Kidney (tissue), 14 donors: ENCODE results near the gene KHDC1. TPM values are rescaled to one million over a fixed set of nuclear protein-coding genes. Genes with fewer than 3 reads are reported as not detected.

Source experiments
- DNase-seq, 5 donors: peaks; one replicate each; pipeline ENCODE4 v3.0.0-alpha.2; 2013 to 2020
- FAIRE-seq: peaks from 2 replicates; lab custom pipeline; 2012; peaks lifted over from hg19 to GRCh38; lab: Jason Lieb, UNC
- H3K27ac ChIP-seq, 2 donors: one replicate each; pipeline ENCODE4 v1.7.0; 2013; ENCODE audit warnings: low read depth in 2 of 2, low read length in 2 of 2, inconsistent platforms in 1 of 2
- H3K27me3 ChIP-seq: one replicate; pipeline ENCODE4 v1.7.1; 2013; ENCODE audit warnings: low read length, inconsistent platforms; ENCODE audit not compliant: control insufficient read depth, insufficient read depth
- H3K36me3 ChIP-seq, 3 donors: one replicate each; pipeline versions ENCODE4 v1.7.0 to v1.7.1; 2013; ENCODE audit warnings: low read length in 3 of 3, control low read depth in 1 of 3, inconsistent platforms in 1 of 3; ENCODE audit not compliant: insufficient read depth in 3 of 3, control insufficient read depth in 2 of 3
- H3K4me1 ChIP-seq, 3 donors: one replicate each; pipeline versions ENCODE4 v1.7.0 to v1.7.1; 2013; ENCODE audit warnings: low read length in 3 of 3, inconsistent platforms in 1 of 3, low read depth in 1 of 3; ENCODE audit not compliant: control insufficient read depth in 2 of 3, insufficient read depth in 2 of 3
- H3K4me3 ChIP-seq, 3 donors: one replicate each; pipeline versions ENCODE4 v1.7.0 to v1.8.1; 2013; ENCODE audit warnings: low read length in 3 of 3, control low read depth in 1 of 3, inconsistent platforms in 1 of 3
- H3K9ac ChIP-seq, 3 donors: one replicate each; pipeline versions ENCODE4 v1.7.0 to v1.7.1; 2013; ENCODE audit warnings: low read length in 3 of 3, control low read depth in 1 of 3, inconsistent platforms in 1 of 3
- H3K9me3 ChIP-seq, 3 donors: one replicate each; pipeline versions ENCODE4 v1.7.0 to v1.7.1; 2013; ENCODE audit warnings: low read length in 3 of 3, control low read depth in 1 of 3, inconsistent platforms in 1 of 3; ENCODE audit not compliant: control insufficient read depth in 2 of 3, insufficient read depth in 1 of 3
- CTCF ChIP-seq: IDR thresholded peaks from 3 replicates; pipeline ENCODE4 v1.5.1; 2012; ENCODE audit warnings: mild to moderate bottlenecking, moderate library complexity, borderline replicate concordance; ENCODE audit not compliant: insufficient read depth; ENCODE audit errors: extremely low read depth
- intact Hi-C: fragments of 100-400 bp; cut with DNase I; formaldehyde crosslinking; loops from one replicate; pipeline ENCODE4 v1.11.1; 2022
- polyA plus RNA-seq: library from polyadenylated mRNA; stranded (reverse); fragments of 350-450 nt; fragmentation: Illumina TruSeq; extraction: RNeasy Lipid Tissue Mini Kit (QIAGEN cat#74804); gene quantifications from one replicate; pipeline ENCODE4 v1.2.3, GENCODE V29; 2014; ENCODE audit warnings: low read depth, low replicate concordance; ENCODE audit not compliant: insufficient read depth
- total RNA-seq: library from RNA; stranded (reverse); fragmentation: NEBNext Ultra II Directional; extraction: Animal tissue kit (Norgen Biotek cat#: 25700); gene quantifications from one replicate; pipeline ENCODE4 v1.2.1, GENCODE V29; 2021
- donor health status: control.
- donor health status: control.
- donor health status: control.
- donor health status: control.
- donor health status: control.
- donor health status: DM: yes; HTN: yes; CAD: no.
- donor health status: Normal renal cell carcinoma (clear cell type).

The KHDC1 gene
- total and polyA plus RNA-seq, 2 donors from 2014 or later, result 1.0 to 1.7 TPM

GRCh38 chr6:73216859-73217258 lies 46.1 kb downstream of the KHDC1 start:
- TF ChIP-seq CTCF, result no peak
- no peak for DNase-seq
- no peak overlapping the region for H3K4me3 ChIP-seq
- FAIRE-seq, result no peak
- H3K9me3 ChIP-seq, result no peaks in the 10 kb centered on the region
- H3K27me3 ChIP-seq, result no peaks in the 10 kb centered on the region
- intact Hi-C loops, result no loop called here
- no peak overlapping the region for H3K27ac ChIP-seq
- H3K4me1 ChIP-seq, result no peaks in the 10 kb centered on the region
- H3K9ac ChIP-seq, result no peak overlapping the region
- no peaks in the 10 kb centered on the region for H3K36me3 ChIP-seq

GRCh38 chr6:73209117-73209516 lies 53.9 kb downstream of the KHDC1 start:
- no peak for TF ChIP-seq CTCF
- H3K4me1 ChIP-seq, result no peaks in the 10 kb centered on the region
- intact Hi-C loops, result no loop called here
- H3K4me3 ChIP-seq, result no peak overlapping the region
- no peak overlapping the region for H3K9ac ChIP-seq
- H3K27ac ChIP-seq, result no peak overlapping the region
- H3K9me3 ChIP-seq, result no peaks in the 10 kb centered on the region
- no peaks in the 10 kb centered on the region for H3K27me3 ChIP-seq
- DNase-seq (no peak), FAIRE-seq (no peak)
- H3K36me3 ChIP-seq, result no peaks in the 10 kb centered on the region

- Histone ChIP-seq H3K27me3 (no peaks in the 10 kb centered on the region), H3K9me3 (no peaks in the 10 kb centered on the region), H3K4me1 (no peaks in the 10 kb centered on the region), H3K9ac (no peak overlapping the region), H3K27ac (no peak overlapping the region), H3K4me3 (no peak overlapping the region), H3K36me3 (no peaks in the 10 kb centered on the region)
- intact Hi-C loops, result no loop called here
- DNase-seq (no peak), FAIRE-seq (no peak)
- TF ChIP-seq CTCF, result no peak
Observed at GRCh38 chr6:73207221-73207837, 55.7 kb downstream of the KHDC1 start.

- Histone ChIP-seq H3K27ac (no peak overlapping the region), H3K36me3 (no peaks in the 10 kb centered on the region), H3K4me3 (no peak overlapping the region), H3K27me3 (no peaks in the 10 kb centered on the region), H3K4me1 (no peaks in the 10 kb centered on the region), H3K9me3 (no peaks in the 10 kb centered on the region), H3K9ac (no peak overlapping the region)
- no peak for DNase-seq
- intact Hi-C loops, result no loop called here
- no peak for FAIRE-seq
- TF ChIP-seq CTCF, result no peak
Observed at GRCh38 chr6:73204252-73204651, 58.7 kb downstream of the KHDC1 start.
